Uterus (tissue), 4 donors: Measurements from ENCODE around the gene ADCY2. TPM values are rescaled to one million over a fixed set of nuclear protein-coding genes. Genes with fewer than 3 reads are reported as not detected.
A peak's percentile ranks its signal among the peaks of the same experiment; 100 is the strongest.

Experiments used
- DNase-seq, 2 donors: peaks; one replicate each; pipeline ENCODE4 v3.0.0-alpha.2; 2019 to 2020
- H3K27ac ChIP-seq, 2 donors: fragments of 200-600 bp; sonication (generic); 1 replicate in 1 of 2; 2 replicates in 1 of 2; pipeline ENCODE4 v1.5.1; 2016 to 2018
- H3K27me3 ChIP-seq, 2 donors: fragments of 200-600 bp; sonication (generic); one replicate each; pipeline ENCODE4 v1.5.1; 2018 to 2019; ENCODE audit warnings: control low read depth in 1 of 2
- H3K36me3 ChIP-seq, 2 donors: fragments of 200-600 bp; sonication (generic); one replicate each; pipeline ENCODE4 v1.5.1; 2019; ENCODE audit warnings: control low read depth in 1 of 2
- H3K4me1 ChIP-seq, 2 donors: fragments of 200-600 bp; sonication (generic); one replicate each; pipeline ENCODE4 v1.5.1; 2018 to 2019; ENCODE audit warnings: control low read depth in 1 of 2
- H3K4me3 ChIP-seq, 2 donors: fragments of 200-600 bp; sonication (generic); 1 replicate in 1 of 2; 2 replicates in 1 of 2; pipeline ENCODE4 v1.5.1; 2018 to 2019; ENCODE audit warnings: mild to moderate bottlenecking in 1 of 2
- H3K9me3 ChIP-seq, 2 donors: fragments of 200-600 bp; sonication (generic); one replicate each; pipeline ENCODE4 v1.5.1; 2019; ENCODE audit warnings: control low read depth in 1 of 2
- POLR2A ChIP-seq, 2 donors: fragments of 450-650 bp; IDR thresholded peaks; one replicate each; pipeline ENCODE4 v1.6.1; 2016; ENCODE audit warnings: antibody characterized with exemption in 2 of 2, mild to moderate bottlenecking in 1 of 2, moderate library complexity in 1 of 2
- intact Hi-C: fragments of 100-400 bp; cut with DNase I; formaldehyde crosslinking; loops from one replicate; pipeline ENCODE4 v1.15.1; 2023; ENCODE audit warnings: low total_unique reads
- total RNA-seq, 4 donors: library from RNA; depleted of rRNA in 3 of 4; stranded (reverse); fragments of >200 nt in 3 of 4; gene quantifications; one replicate each; pipeline versions ENCODE4 v1.1.0 to v1.2.4, GENCODE V29; 2014 to 2023
- TF ChIP-seq, protein P1 (sequence below), 4 experiments: fragments of 200-600 bp in 2 of 4; fragments of 450-650 bp in 2 of 4; sonication (generic) in 2 of 4; IDR thresholded peaks; one replicate each; pipeline ENCODE4 v1.5.1; 2016 to 2019; ENCODE audit warnings: antibody characterized with exemption in 4 of 4, mild to moderate bottlenecking in 2 of 4, moderate library complexity in 1 of 4
- donor health status: DM: yes; HTN: yes; CAD: no.

Gene ADCY2
- total RNA-seq, 4 donors from 2014 or later, result 3.8 to 25.3 (median 4.5) TPM

DNA sequence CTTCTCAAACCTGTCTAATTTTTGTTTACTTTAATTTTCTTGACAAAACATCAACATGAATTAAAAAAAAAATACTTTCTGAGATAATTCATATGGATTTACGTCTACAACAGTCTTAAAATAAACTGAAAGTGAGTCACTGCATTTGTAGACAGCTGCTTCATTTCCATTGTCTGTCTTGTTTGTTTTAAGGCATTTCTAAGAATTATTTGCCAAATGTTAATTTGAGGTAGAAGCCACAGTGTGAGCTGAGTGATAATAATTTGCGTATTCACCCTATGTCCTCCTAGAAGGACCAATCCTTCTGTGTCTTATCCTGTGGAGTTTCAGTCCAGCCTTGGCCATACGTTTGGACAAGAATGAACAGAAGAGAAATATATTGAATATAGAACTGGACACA lies 280.5 kb downstream of the ADCY2 start:
- H3K27me3 ChIP-seq, result no peaks in the 10 kb centered on the region
- no peaks in the 10 kb centered on the region for H3K9me3 ChIP-seq
- no peak for DNase-seq
- H3K4me1 ChIP-seq, result no peaks in the 10 kb centered on the region
- H3K27ac ChIP-seq, result no peak overlapping the region
- no peak for TF ChIP-seq POLR2A (IDR thresholded peaks at IDR 0.05)
- TF ChIP-seq, protein P1, sequence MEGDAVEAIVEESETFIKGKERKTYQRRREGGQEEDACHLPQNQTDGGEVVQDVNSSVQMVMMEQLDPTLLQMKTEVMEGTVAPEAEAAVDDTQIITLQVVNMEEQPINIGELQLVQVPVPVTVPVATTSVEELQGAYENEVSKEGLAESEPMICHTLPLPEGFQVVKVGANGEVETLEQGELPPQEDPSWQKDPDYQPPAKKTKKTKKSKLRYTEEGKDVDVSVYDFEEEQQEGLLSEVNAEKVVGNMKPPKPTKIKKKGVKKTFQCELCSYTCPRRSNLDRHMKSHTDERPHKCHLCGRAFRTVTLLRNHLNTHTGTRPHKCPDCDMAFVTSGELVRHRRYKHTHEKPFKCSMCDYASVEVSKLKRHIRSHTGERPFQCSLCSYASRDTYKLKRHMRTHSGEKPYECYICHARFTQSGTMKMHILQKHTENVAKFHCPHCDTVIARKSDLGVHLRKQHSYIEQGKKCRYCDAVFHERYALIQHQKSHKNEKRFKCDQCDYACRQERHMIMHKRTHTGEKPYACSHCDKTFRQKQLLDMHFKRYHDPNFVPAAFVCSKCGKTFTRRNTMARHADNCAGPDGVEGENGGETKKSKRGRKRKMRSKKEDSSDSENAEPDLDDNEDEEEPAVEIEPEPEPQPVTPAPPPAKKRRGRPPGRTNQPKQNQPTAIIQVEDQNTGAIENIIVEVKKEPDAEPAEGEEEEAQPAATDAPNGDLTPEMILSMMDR (IDR thresholded peaks at IDR 0.05), result no peak
- H3K4me3 ChIP-seq, result no peak overlapping the region
- no peaks in the 10 kb centered on the region for H3K36me3 ChIP-seq
- intact Hi-C loops, result no loop called here

DNA sequence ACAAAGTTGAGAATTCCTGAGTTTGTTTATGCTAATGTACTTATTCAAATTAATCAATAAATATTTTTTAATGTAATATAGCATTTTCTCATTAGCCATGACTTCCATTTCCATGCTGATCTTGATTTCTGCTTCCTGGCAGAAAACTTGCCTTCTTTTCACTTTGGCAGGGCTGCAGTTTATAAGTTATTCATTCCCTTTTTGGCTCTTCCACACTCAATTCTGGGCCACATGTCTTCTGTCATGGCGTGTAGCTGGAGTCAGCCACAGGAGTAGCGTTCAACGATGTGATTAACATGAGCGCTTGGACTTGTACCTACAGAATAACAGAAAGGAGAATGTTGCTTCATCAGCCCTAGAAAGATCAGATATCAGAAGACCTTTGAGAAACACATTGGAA lies 282.1 kb downstream of the ADCY2 start:
- Histone ChIP-seq H3K27ac (no peak overlapping the region), H3K9me3 (no peaks in the 10 kb centered on the region), H3K36me3 (no peaks in the 10 kb centered on the region), H3K27me3 (no peaks in the 10 kb centered on the region), H3K4me3 (no peak overlapping the region), H3K4me1 (no peaks in the 10 kb centered on the region)
- intact Hi-C loops, result no loop called here
- no peak for DNase-seq
- TF ChIP-seq, protein P1 (IDR thresholded peaks at IDR 0.05), result no peak
- no peak for TF ChIP-seq POLR2A (IDR thresholded peaks at IDR 0.05)

DNA sequence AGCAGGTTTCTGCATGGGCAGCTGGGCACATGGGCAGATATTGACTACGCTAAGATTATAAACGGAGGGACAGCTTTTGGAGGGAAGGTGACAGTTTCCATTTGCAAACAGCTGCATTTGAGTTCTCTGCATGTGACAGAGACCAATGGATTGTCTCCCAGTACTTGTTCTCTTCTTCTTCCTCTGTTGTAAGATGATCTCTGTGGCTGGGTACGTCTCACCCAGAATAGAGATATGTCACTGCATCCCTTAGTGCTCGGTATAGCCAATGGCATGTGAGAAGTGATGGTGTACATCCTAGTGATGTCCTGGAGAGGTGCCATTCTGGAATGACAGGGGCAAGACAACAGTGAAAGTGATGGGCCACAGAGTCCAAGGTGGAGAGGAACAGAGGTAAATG lies 283.7 kb downstream of the ADCY2 start:
- no peak for DNase-seq

DNA sequence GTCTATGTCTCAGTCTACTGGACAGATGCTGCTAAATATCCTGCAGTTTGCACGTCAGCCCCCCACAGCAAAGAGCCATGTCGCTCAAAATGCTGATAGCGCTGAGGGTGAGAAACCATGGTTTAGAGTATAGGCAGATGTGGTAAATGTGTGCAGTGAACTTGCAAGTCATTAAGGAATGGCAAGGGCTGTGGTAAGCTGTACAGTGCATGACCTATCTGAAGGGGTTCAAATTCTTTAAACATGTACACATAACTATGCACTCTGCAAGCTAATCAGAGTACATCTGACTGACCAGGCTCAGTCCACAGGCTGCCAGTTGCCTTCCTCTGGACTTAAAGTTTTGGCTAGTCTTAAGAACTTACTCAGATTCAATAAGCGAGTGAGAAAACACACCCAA lies 284.3 kb downstream of the ADCY2 start:
- Histone ChIP-seq H3K36me3 (no peaks in the 10 kb centered on the region), H3K27ac (no peak overlapping the region), H3K4me3 (no peak overlapping the region), H3K4me1 (no peaks in the 10 kb centered on the region), H3K9me3 (no peaks in the 10 kb centered on the region), H3K27me3 (no peaks in the 10 kb centered on the region)
- TF ChIP-seq, protein P1 (IDR thresholded peaks at IDR 0.05), result no peak
- no peak for TF ChIP-seq POLR2A (IDR thresholded peaks at IDR 0.05)
- intact Hi-C loops, result no loop called here
- DNase-seq, result no peak

More for the DNA sequence above, 283.7 kb downstream of the ADCY2 start:
- TF ChIP-seq, protein P1 (IDR thresholded peaks at IDR 0.05), result no peak
- TF ChIP-seq POLR2A (IDR thresholded peaks at IDR 0.05), result no peak
- Histone ChIP-seq H3K27me3 (no peaks in the 10 kb centered on the region), H3K4me1 (no peaks in the 10 kb centered on the region), H3K36me3 (no peaks in the 10 kb centered on the region), H3K27ac (no peak overlapping the region), H3K4me3 (no peak overlapping the region), H3K9me3 (no peaks in the 10 kb centered on the region)
- intact Hi-C loops, result no loop called here

DNA sequence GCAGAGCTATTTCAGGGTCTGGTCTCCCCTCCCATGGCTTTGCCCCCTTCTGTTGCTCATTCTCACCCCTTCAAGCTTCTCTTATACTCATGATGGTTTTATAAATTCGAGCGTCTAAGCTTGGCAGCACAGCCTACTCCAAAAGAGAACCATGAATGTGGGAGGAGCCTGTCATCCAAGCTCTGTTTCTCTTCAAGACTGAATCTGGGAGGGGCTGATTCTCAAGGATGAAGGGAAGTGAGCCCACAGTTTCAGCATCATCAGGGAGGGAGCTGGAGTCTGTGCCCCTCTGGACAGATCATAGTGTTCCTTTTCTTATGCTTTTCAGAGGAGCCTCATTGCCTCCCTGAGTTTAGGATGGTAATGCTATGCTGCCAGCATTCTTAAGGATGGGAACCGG lies 286.4 kb downstream of the ADCY2 start:
- no peak for TF ChIP-seq POLR2A (IDR thresholded peaks at IDR 0.05)
- TF ChIP-seq, protein P1 (IDR thresholded peaks at IDR 0.05), result no peak
- peak; percentile 46 to 47 for DNase-seq

More for the DNA sequence above, 286.4 kb downstream of the ADCY2 start:
- Histone ChIP-seq H3K27ac (no peak overlapping the region), H3K27me3 (no peaks in the 10 kb centered on the region), H3K9me3 (no peaks in the 10 kb centered on the region), H3K4me1 (no peaks in the 10 kb centered on the region), H3K4me3 (no peak overlapping the region), H3K36me3 (no peaks in the 10 kb centered on the region)
- intact Hi-C loops, result no loop called here
